SKM-1 (cell line): ENCODE results near the gene DCBLD2.

Source experiments
- DNase-seq: peaks from one replicate; lab custom pipeline; 2025; ENCODE audit not compliant: unreplicated experiment; lab: John Stamatoyannopoulos, UW

Gene DCBLD2

GRCh38 chr3:98829246-98829832, 72.2 kb downstream of the DCBLD2 start:
- DNase-seq, result no peak

GRCh38 chr3:98827221-98827920, 74.1 kb downstream of the DCBLD2 start:
- no peak for DNase-seq

- no peak for DNase-seq
Observed at GRCh38 chr3:98826126-98826525, 75.4 kb downstream of the DCBLD2 start.

- no peak for DNase-seq
Observed at GRCh38 chr3:98824256-98824655, 77.2 kb downstream of the DCBLD2 start.

- DNase-seq, result no peak
Observed at GRCh38 chr3:98823791-98824190, 77.7 kb downstream of the DCBLD2 start.

GRCh38 chr3:98821063-98821462, 80.4 kb downstream of the DCBLD2 start:
- no peak for DNase-seq

GRCh38 chr3:98817547-98818041, 83.9 kb downstream of the DCBLD2 start:
- DNase-seq, result peak; percentile 46

GRCh38 chr3:98814817-98815420, 86.6 kb downstream of the DCBLD2 start:
- DNase-seq, result no peak

GRCh38 chr3:98812851-98813374, 88.6 kb downstream of the DCBLD2 start:
- DNase-seq, result peak; percentile 66

GRCh38 chr3:98811048-98811447, 90.4 kb downstream of the DCBLD2 start:
- DNase-seq, result no peak

GRCh38 chr3:98809557-98809956, 91.9 kb downstream of the DCBLD2 start:
- no peak for DNase-seq

- no peak for DNase-seq
Observed at GRCh38 chr3:98808071-98808470, 93.4 kb downstream of the DCBLD2 start.

GRCh38 chr3:98807561-98807960, 93.9 kb downstream of the DCBLD2 start:
- DNase-seq, result no peak

GRCh38 chr3:98807011-98807410, 94.5 kb downstream of the DCBLD2 start:
- no peak for DNase-seq

- DNase-seq, result no peak
Observed at GRCh38 chr3:98806521-98806920, 95.0 kb downstream of the DCBLD2 start.

GRCh38 chr3:98805571-98805970, 95.9 kb downstream of the DCBLD2 start:
- DNase-seq, result no peak

GRCh38 chr3:98801043-98801747, 100.3 kb downstream of the DCBLD2 start:
- DNase-seq, result no peak

- DNase-seq, result no peak
Observed at GRCh38 chr3:98800401-98800800, 101.1 kb downstream of the DCBLD2 start.

- DNase-seq, result no peak
Observed at GRCh38 chr3:98799479-98799878, 102.0 kb downstream of the DCBLD2 start.

- DNase-seq, result no peak
Observed at GRCh38 chr3:98798820-98799219, 102.7 kb downstream of the DCBLD2 start.

- no peak for DNase-seq
Observed at GRCh38 chr3:98797905-98798304, 103.6 kb downstream of the DCBLD2 start.
